Measurements from ENCODE around the gene LKAAEAR1.

GRCh38 chr20:64100946-64101688 is 16.9 kb upstream of the LKAAEAR1 start:
- TF ChIP-seq CTCF (conservative IDR thresholded peaks at IDR 0.05; ENCODE audit: low read depth in 2 of 2): no peak
- no peak for TF ChIP-seq POLR2AphosphoS5 (IDR thresholded peaks at IDR 0.05; ENCODE audit: low read depth)
- no peak for TF ChIP-seq CREB1 (CRISPR knock-in tag; IDR thresholded peaks at IDR 0.05; ENCODE audit: low read depth)
- TF ChIP-seq REST (IDR thresholded peaks at IDR 0.05; ENCODE audit: unreplicated experiment): no peak
- no peak for TF ChIP-seq JUNB (IDR thresholded peaks at IDR 0.05; ENCODE audit: unreplicated experiment)
- no peak for TF ChIP-seq ZNF114 (CRISPR knock-in tag; IDR thresholded peaks at IDR 0.05)
